SK-N-SH treated with all-trans-retinoic acid at 6 μM for 48 hours (cell line): Measurements from ENCODE around the gene ANKRD11.

Experiments
- ARNTL ChIP-seq: fragments of 450-650 bp; formaldehyde crosslinking; IDR thresholded peaks from 2 replicates; pipeline ENCODE4 v1.5.0; 2020; ENCODE audit warnings: low read depth, mild to moderate bottlenecking, moderate library complexity, borderline replicate concordance
- CREB5 ChIP-seq: fragments of 250-450 bp; sonication (Bioruptor Pico); IDR thresholded peaks from 2 replicates; pipeline ENCODE4 v1.5.1; 2020; ENCODE audit warnings: low read depth, mild to moderate bottlenecking, moderate library complexity
- PATZ1 ChIP-seq: fragments of 250-450 bp; sonication (Bioruptor Pico); IDR thresholded peaks from 2 replicates; pipeline ENCODE4 v1.8.0; 2020; ENCODE audit warnings: mild to moderate bottlenecking, moderate library complexity, borderline replicate concordance
- SNAI2 ChIP-seq: fragments of 250-450 bp; sonication (Bioruptor Pico); IDR thresholded peaks from 2 replicates; pipeline ENCODE4 v1.5.0; 2020; ENCODE audit warnings: mild to moderate bottlenecking, moderate library complexity
- TSHZ2 ChIP-seq: fragments of 250-450 bp; sonication (Bioruptor Pico); IDR thresholded peaks from 2 replicates; pipeline ENCODE4 v1.5.0; 2020; ENCODE audit warnings: mild to moderate bottlenecking, moderate library complexity

GRCh38 chr16:89476811-89477261 lies 13.5 kb downstream of the ANKRD11 start:
- TF ChIP-seq TSHZ2 (CRISPR knock-in tag) (no peak), PATZ1 (CRISPR knock-in tag) (no peak), CREB5 (CRISPR knock-in tag) (no peak), ARNTL (no peak), SNAI2 (no peak)
